Parathyroid adenoma (tissue), 2 donors: ENCODE data around the gene SLC23A2.
"Not testable (repeated sequence)": the region's sequence is repeated elsewhere in the genome, so short reads cannot be mapped to it uniquely, and the experiment has no call there.

Experiments used
- H2AFZ ChIP-seq: fragments of 300-600 bp; sonication (generic); one replicate; pipeline ENCODE4 v1.7.0; 2017; ENCODE audit warnings: antibody characterized with exemption, mild to moderate bottlenecking
- H3K27ac ChIP-seq: fragments of 300-600 bp; sonication (generic); one replicate; pipeline ENCODE4 v1.7.0; 2017
- H3K27me3 ChIP-seq: fragments of 300-600 bp; sonication (generic); one replicate; pipeline ENCODE4 v1.7.0; 2017; ENCODE audit warnings: low read length; ENCODE audit not compliant: control insufficient read depth, insufficient read depth
- H3K36me3 ChIP-seq: fragments of 300-600 bp; sonication (generic); one replicate; pipeline ENCODE4 v1.7.0; 2017; ENCODE audit warnings: low read length; ENCODE audit not compliant: control insufficient read depth, insufficient read depth
- H3K4me1 ChIP-seq: fragments of 300-600 bp; sonication (generic); one replicate; pipeline ENCODE4 v1.7.0; 2017; ENCODE audit warnings: control low read depth
- H3K4me2 ChIP-seq: fragments of 300-600 bp; sonication (generic); one replicate; pipeline ENCODE4 v1.7.0; 2017; ENCODE audit warnings: low read length
- H3K4me3 ChIP-seq: fragments of 300-600 bp; sonication (generic); one replicate; pipeline ENCODE4 v1.7.0; 2017; ENCODE audit warnings: low read depth, low read length
- H3K79me2 ChIP-seq: fragments of 300-600 bp; sonication (generic); one replicate; pipeline ENCODE4 v1.7.0; 2017; ENCODE audit warnings: control low read depth
- H3K9ac ChIP-seq: fragments of 300-600 bp; sonication (generic); one replicate; pipeline ENCODE4 v1.7.0; 2017; ENCODE audit warnings: mild to moderate bottlenecking
- H3K9me3 ChIP-seq: fragments of 300-600 bp; sonication (generic); one replicate; pipeline ENCODE4 v1.7.0; 2017; ENCODE audit warnings: low read length; ENCODE audit not compliant: control insufficient read depth
- TF ChIP-seq, protein P1 (sequence below): fragments of 300-600 bp; sonication (generic); IDR thresholded peaks from one replicate; pipeline ENCODE4 v1.7.0; 2017; ENCODE audit warnings: antibody characterized with exemption, mild to moderate bottlenecking
- donor health status: primary hyperparathyroidism.

The SLC23A2 gene

DNA sequence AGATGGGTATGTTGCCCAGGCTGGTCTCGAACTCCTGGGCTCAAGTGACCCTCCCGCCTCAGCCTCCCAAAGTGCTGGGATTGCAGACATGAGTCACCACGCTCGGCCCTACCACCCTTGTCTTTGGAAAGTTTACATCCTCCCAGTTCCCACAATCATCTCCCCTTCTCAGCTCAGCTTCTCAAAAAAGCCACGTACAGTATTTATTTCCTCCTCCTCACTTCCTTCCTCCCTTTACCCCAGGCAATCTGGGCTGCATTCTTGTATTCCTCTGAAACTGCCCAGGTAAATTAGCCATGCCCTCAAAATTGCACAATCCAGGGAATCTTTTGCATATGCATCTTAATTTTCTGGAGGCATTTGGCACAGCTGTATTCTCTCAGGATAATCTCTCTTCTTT is 7.4 kb upstream of the SLC23A2 start:
- H3K9ac ChIP-seq: no peak overlapping the region
- H3K4me1 ChIP-seq: no peaks in the 10 kb centered on the region
- no peaks in the 10 kb centered on the region for H3K36me3 ChIP-seq
- no peaks in the 10 kb centered on the region for H3K79me2 ChIP-seq
- no peak overlapping the region for H3K27ac ChIP-seq
- no peaks in the 10 kb centered on the region for H3K27me3 ChIP-seq
- H2AFZ ChIP-seq: no peak overlapping the region
- TF ChIP-seq, protein P1, sequence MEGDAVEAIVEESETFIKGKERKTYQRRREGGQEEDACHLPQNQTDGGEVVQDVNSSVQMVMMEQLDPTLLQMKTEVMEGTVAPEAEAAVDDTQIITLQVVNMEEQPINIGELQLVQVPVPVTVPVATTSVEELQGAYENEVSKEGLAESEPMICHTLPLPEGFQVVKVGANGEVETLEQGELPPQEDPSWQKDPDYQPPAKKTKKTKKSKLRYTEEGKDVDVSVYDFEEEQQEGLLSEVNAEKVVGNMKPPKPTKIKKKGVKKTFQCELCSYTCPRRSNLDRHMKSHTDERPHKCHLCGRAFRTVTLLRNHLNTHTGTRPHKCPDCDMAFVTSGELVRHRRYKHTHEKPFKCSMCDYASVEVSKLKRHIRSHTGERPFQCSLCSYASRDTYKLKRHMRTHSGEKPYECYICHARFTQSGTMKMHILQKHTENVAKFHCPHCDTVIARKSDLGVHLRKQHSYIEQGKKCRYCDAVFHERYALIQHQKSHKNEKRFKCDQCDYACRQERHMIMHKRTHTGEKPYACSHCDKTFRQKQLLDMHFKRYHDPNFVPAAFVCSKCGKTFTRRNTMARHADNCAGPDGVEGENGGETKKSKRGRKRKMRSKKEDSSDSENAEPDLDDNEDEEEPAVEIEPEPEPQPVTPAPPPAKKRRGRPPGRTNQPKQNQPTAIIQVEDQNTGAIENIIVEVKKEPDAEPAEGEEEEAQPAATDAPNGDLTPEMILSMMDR: no peak
- H3K9me3 ChIP-seq: no peaks in the 10 kb centered on the region
- no peak overlapping the region for H3K4me2 ChIP-seq
- no peak overlapping the region for H3K4me3 ChIP-seq

DNA sequence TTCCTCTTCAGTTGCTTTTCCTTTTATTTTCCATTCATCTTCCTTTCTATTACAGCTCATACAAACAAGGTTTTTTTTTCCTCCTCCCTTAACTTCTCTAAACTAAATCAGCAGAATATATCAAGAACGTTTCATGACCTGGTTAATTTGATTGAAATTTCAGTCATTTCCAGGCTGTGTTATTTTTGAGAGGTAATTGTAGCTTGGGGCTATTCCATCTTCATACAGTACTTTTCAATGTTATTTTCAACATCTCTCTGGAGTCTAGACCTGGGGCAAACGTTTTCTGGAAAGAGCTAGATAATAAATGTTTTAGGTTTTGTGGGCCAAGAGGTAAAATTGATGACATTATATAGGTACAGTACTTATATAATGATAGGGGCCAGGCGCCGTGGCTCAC is 4.0 kb upstream of the SLC23A2 start:
- Histone ChIP-seq H2AFZ (no peak overlapping the region), H3K4me1 (no peaks in the 10 kb centered on the region), H3K4me2 (no peak overlapping the region), H3K9me3 (no peaks in the 10 kb centered on the region), H3K27me3 (no peaks in the 10 kb centered on the region), H3K79me2 (peaks cover 6% of the 10 kb centered on the region), H3K27ac (no peak overlapping the region), H3K36me3 (no peaks in the 10 kb centered on the region), H3K9ac (no peak overlapping the region), H3K4me3 (no peak overlapping the region)
- TF ChIP-seq, protein P1: no peak

DNA sequence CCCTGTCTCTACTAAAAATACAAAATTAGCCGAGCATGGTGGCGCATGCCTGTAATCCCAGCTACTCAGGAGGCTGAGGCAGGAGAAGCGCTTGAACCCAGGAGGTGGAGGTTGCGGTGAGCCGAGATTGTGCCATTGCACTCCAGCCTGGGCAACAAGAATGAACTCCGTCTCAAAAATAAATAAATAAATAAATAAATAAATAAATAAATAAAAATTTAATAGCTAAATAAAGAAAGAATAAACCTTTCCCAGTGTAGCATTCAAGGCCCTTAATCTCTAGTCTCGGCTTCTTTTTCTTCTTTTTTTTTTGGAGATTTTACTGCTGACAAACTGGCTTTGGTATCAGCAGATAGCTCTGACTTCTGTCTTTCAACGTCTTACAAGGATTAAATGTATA is 3.5 kb upstream of the SLC23A2 start:
- H3K4me3 ChIP-seq, H3K4me1 ChIP-seq, H2AFZ ChIP-seq, H3K4me2 ChIP-seq, H3K9ac ChIP-seq, H3K27ac ChIP-seq, H3K36me3 ChIP-seq, H3K9me3 ChIP-seq, H3K27me3 ChIP-seq: not testable (repeated sequence)
- peaks cover 11% of the 10 kb centered on the region for H3K79me2 ChIP-seq

DNA sequence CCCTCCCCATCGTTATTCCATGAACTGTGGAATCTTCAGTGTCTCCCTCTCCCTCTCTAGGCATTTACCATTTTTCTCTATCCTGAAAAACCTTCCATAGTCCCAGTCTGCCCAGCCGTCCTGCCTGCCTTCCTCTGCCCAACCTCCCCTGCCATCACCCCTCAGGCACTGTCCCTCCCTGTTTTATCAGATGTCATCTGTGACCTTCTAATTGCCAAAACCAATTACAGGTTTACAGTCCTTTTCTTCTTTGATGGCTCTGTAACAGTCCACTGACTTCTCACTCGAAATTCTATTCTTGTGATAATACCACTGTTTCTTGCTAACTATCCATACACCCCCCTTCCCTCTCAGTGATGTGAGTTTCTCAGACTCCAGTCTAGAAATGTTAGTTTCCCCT is 2.3 kb upstream of the SLC23A2 start:
- no peak overlapping the region for H3K9ac ChIP-seq
- H3K79me2 ChIP-seq: peaks cover 21% of the 10 kb centered on the region
- no peaks in the 10 kb centered on the region for H3K36me3 ChIP-seq
- H3K27me3 ChIP-seq: no peaks in the 10 kb centered on the region
- H2AFZ ChIP-seq: peak overlapping the region; percentile 41
- no peak overlapping the region for H3K27ac ChIP-seq
- no peak overlapping the region for H3K4me3 ChIP-seq
- TF ChIP-seq, protein P1: no peak
- H3K4me1 ChIP-seq: peaks cover 6% of the 10 kb centered on the region
- no peak overlapping the region for H3K4me2 ChIP-seq
- H3K9me3 ChIP-seq: no peaks in the 10 kb centered on the region

DNA sequence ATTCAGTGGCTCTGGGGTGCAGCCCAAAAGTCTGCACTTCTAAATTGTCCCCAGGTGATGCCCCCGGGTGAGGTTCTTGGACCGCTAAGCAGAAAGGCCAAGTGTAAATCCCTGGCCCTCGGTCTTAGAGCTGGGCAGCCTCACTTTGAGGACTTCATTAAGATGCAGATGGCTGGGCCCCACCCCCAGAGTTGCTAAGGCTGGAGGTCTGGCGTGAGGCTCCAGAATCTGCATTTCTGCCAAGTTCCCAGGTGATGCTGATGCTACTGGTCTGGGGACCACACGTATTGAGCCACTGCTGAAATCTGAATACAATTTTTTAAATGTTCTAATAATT is 735 bp upstream of the SLC23A2 start:
- Histone ChIP-seq H2AFZ (peak overlapping the region; percentile 89), H3K9me3 (no peaks in the 10 kb centered on the region), H3K79me2 (peaks cover 30% of the 10 kb centered on the region), H3K9ac (no peak overlapping the region), H3K27ac (no peak overlapping the region), H3K4me1 (peaks cover 6% of the 10 kb centered on the region), H3K27me3 (no peaks in the 10 kb centered on the region), H3K36me3 (no peaks in the 10 kb centered on the region), H3K4me2 (peak overlapping the region; percentile 85), H3K4me3 (peak overlapping the region; percentile 67)
- TF ChIP-seq, protein P1: no peak
